Stimulated activated CD4-positive, alpha-beta T cell treated with anti-CD3 and anti-CD28 coated beads, Interleukin-1b, Interleukin-23, amount 100 ng/mL, for 48 hours (primary cell): Measurements from ENCODE around the gene ELFN1.

ENCODE experiments used
- DNase-seq: peaks from one replicate; pipeline ENCODE4 v3.0.0-alpha.2; 2020

The ELFN1 gene

DNA sequence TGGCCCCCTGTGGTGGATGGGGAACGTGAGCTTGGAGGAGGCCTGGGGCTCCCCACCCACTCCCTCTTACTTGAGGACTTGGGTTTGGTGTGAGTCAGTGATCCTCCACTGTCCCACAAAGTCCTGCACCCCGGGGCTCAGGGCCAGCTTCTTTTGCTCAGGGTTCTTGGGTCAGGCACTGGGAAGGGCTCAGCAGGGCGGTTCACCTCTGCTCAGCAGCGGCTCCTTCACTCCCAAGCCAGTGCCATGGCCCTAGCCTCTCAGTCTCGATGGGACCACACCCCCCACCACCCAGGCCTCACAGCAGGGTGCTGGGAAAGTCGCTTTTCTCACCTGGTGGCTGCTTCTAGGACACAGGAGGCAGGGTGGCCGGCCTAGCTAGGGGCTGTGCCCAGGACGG, 59.1 kb downstream of the ELFN1 start:
- no peak for DNase-seq

- no peak for DNase-seq
These were observed 59.7 kb downstream of the ELFN1 start for GRCh38 chr7:1729773-1730172.

- no peak for DNase-seq
These were observed 62.0 kb downstream of the ELFN1 start for GRCh38 chr7:1732072-1732471.

GRCh38 chr7:1732645-1733044, 62.6 kb downstream of the ELFN1 start:
- no peak for DNase-seq

GRCh38 chr7:1733206-1733907, 63.3 kb downstream of the ELFN1 start:
- no peak for DNase-seq

GRCh38 chr7:1733908-1734730, 64.0 kb downstream of the ELFN1 start:
- DNase-seq: no peak

DNA sequence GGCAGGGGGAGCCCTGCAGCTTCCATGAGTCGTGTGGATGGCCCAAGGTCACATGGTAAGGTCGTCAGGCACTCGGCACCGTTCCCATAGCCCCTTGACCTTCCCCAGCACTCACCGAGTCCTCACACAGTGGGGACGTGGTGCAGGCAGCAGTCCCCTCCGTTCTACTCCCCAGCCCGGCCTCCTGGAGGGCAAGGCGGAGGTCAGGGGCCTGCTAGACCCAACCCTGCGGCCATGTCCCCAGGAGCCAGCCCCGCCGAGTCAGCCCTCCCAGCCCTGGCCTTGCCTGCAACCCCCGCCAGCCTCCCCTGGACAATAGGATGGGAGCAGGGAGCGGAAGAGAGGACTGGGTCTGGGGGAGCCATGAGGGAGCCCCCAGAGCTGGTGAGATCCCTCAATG, 65.2 kb downstream of the ELFN1 start:
- no peak for DNase-seq

GRCh38 chr7:1735806-1736483, 65.9 kb downstream of the ELFN1 start:
- no peak for DNase-seq

DNA sequence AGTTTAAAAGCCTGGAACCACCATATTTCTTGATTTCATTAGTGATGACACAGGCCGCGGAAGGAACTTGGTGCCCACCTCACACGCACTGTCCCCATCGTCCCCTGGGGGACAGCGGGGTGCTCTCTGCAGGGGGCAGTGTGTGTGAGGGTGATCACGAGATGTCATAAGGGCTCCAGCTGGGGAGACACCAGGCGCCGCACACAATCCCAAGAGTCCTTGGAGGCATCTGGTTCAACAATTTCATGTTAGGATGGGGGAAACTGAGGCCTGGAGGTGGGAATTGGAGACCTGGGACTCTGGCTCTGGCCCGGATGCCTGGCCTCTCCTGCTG, 66.4 kb downstream of the ELFN1 start:
- DNase-seq: no peak

DNA sequence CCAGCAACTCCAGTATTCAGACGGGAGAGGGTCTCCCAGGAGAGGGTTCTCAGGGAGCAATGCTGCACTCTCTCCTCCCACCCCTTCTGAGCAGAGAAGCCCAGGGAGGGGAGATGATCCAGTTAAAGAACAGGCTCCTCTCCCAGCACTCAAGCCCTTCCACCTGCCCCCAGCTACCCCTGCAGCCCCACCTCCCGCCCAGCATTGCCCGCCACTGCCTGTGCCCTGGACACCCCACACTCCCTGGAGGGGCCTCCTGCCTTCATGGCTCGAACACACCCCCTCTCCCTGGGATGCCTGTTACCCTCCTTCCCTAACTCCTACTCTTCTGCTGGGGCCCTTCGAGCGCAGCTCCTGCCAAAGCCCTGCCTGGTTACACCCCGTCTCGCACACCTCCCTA, 66.8 kb downstream of the ELFN1 start:
- DNase-seq: no peak

DNA sequence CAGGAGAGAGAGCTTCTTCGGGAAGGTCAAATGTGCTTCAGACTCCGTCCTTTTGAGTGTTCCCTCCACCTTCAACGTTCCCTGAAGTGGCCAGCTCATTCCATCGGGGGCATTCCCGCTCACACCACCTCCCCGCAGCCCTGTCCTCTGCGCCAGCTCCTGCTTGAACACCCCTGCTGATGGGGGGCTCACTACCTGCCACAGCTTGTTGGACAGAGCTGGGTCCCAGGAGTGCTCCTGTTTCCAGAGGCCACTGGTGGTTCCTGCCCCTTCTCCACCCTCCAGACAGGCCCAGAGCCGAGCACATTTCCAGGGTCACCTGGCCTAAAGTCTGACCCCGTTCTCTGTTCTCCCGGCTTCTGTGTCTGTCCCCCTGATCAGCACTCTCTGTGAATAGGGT, 67.4 kb downstream of the ELFN1 start:
- DNase-seq: no peak

DNA sequence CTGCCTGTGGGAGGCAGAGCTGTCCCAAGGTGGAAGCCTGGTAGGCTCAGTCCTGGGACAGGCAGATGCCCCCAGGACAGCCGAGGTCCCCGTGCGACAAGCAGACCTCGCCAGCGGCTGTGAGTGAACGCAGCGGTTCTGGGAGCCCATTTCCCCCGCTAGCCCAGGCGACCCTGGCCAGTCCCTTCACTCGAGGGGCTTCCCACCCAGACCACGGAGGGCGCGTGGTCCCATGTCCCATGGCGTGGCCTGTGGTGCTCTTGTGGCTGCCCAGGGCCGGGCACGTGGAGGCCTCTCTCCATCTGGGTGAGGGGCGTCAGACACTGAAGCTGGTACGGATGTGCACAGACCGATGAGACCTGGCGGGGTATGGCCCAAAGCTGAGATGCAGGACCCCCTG, 67.9 kb downstream of the ELFN1 start:
- no peak for DNase-seq

DNA sequence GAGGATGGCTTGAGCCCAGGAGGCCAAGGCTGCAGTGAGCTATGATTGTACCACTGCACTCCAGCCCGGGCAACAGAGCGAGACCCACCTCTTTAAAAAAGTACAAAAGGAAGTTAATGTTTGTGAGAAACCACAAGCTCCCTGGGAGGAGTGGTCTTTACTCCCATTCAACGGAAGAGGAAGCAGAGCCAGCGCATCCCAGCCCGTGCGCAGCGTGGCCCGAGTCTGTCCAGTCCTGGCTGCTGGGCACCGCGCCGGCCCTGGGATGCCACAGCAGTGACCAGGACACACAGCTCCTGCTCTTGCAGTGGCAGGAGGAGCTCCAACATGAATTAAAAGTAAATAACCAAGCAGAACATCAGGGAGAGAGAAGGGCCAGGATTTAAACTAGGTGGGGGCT, 68.4 kb downstream of the ELFN1 start:
- DNase-seq: no peak

GRCh38 chr7:1738956-1739355, 68.9 kb downstream of the ELFN1 start:
- DNase-seq: no peak

DNA sequence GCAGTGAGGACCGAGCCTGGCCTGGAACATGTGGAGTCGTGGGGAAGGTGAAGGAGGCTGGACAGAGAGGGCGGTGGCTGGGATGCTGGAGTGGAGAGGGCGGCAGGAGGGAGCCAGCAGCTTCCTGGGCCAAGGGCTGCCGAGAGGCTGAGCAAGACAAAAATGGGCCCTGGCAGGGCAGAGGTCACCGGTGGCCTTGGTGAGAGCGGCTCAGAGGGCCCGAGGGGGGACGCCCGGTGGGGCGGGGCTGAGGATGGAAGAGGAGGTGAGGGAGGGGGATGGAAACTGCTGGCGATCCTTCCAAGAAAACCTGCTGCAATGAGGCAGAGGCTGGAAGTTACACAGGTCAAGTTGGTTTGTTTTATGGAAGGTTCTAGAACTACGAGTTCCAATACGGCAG, 69.5 kb downstream of the ELFN1 start:
- DNase-seq: no peak

DNA sequence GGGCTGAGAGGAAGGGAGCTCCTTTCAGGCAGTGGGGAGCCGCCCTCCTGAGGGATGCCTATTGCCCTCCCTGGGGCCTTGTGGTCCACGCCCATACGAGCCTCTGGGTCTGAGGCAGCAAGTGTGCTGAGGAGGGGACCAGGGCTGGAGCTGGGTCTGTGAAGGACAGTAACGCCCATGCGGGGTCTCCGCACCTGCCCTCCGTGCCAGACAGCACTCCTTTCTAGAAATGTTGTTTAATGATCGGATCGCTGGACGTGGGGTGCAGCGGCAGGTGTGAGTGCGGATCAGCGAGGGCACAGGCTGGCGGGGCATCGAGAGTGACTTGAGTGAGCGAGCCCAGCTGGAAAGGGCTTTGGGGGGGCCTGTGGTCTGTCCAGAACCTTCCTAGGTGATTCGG, 70.1 kb downstream of the ELFN1 start:
- DNase-seq: no peak

- no peak for DNase-seq
These were observed 71.2 kb downstream of the ELFN1 start for GRCh38 chr7:1741246-1741645.

DNA sequence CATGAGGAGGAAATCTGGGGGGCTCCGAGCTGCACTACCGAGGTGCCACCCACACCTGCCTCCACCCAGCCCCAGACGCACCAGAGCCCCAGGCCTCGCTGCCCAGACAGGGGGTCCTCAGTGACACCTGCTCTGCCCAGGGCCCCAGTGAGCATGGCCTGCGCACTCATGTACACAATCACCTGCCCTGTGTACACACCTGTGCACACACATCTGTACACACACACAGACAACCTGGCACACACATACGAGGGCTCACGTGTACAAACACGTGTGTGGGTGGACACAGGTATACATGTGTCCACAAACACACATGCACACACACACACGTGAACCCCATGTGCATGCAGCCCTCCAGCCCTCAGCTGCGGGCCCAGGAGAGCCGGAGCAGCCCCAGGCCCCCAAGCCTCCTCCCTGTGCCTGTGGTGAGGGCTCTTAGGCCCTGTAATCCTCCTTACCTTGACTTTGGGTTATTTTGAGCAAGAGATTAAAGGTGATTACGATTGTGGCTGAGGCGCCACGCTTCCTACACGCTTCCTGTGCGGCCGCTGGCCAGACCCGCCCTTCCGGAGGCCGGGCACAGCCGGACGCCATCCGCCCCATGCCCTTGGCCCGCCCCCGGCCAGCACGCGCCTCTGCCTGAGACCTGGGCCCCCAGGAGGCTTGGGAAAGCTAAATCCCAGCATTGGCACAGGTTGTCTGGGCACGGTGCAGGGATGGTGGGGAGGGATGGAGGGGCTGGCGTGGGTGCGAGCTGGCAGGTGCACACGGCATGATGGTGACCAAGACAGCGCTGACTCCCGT, 71.9 kb downstream of the ELFN1 start:
- DNase-seq: no peak

DNA sequence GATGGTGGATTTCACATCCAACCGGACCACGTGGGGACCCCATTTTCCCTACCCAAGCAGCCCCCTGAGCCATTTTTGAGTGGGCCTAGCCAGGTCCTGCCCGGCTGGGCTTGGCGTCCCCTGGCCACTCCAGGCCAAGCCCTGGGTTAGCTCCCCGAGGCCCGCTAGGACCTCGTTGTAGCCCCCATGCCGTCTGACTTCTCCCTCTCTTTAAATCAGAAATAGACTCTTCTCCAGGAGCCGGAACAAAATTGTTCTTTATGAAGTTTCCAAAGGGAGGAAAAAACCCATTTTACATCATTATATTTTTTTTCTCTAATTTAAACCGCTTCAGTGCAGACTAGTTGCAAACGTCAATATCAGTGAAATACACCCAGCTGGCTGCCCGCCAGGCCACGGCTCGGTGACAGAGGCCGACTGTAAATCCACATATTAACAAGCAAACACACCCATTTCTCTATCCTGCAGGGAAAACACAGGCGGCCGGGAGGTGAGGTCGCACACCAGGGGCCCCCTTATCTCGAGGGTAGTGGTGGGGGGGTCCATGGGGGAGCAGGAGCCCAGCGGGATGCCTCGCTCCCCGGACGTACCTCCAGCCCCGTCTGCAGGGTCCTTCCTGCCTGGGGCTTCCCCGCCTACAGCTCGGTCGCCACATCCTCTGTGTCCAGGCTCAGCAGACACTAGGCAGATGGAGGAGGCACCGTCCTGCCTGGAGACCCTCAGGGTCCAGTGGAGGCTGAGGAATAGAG, 72.7 kb downstream of the ELFN1 start:
- no peak for DNase-seq

- no peak for DNase-seq
These were observed 73.6 kb downstream of the ELFN1 start for GRCh38 chr7:1743481-1744230.

DNA sequence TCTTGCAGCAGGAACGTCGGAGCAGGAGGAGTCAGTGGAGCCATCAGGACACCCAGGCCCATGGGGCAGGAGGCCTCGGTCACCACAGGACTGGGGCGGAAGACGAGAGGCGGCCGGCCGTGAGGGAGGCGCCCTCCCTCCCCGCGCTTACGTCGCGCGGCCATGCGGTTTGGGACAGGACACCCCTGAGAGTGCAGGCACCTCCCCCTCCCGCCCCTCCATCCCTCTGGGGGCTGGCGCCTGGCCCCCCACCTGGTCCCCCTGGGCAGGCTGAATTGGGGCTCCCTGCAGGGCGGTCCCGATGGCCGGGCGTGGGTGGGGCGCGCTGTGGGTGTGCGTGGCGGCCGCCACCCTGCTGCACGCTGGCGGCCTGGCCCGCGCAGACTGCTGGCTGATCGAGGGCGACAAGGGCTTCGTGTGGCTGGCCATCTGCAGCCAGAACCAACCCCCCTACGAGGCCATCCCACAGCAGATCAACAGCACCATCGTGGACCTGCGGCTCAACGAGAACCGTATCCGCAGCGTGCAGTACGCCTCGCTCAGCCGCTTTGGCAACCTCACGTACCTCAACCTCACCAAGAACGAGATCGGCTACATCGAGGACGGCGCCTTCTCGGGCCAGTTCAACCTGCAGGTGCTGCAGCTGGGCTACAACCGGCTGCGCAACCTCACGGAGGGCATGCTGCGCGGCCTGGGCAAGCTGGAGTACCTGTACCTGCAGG, 74.4 kb downstream of the ELFN1 start:
- DNase-seq: no peak
